Stomach (tissue), 9 donors: Measurements from ENCODE around the gene CPVL. TPM values are rescaled to one million over a fixed set of nuclear protein-coding genes. Genes with fewer than 3 reads are reported as not detected.

Experiments used
- DNase-seq, 2 donors: peaks; one replicate each; pipeline versions ENCODE4 v3.0.0 to v3.0.0-alpha.2; 2013 to 2019
- H3K27ac ChIP-seq, 5 donors: fragments of 200-600 bp in 4 of 5; sonication (generic) in 4 of 5; one replicate each; pipeline ENCODE4 v1.5.1; 2013 to 2019; ENCODE audit warnings: mild to moderate bottlenecking in 1 of 5, moderate library complexity in 1 of 5
- H3K27me3 ChIP-seq, 3 donors: fragments of 200-600 bp; sonication (generic); one replicate each; pipeline ENCODE4 v1.5.1; 2017 to 2019; ENCODE audit warnings: mixed run types in 1 of 3
- H3K36me3 ChIP-seq, 4 donors: fragments of 200-600 bp; sonication (generic); 1 replicate in 3 of 4; 2 replicates in 1 of 4; pipeline ENCODE4 v1.5.1; 2016 to 2019
- H3K4me1 ChIP-seq, 4 donors: fragments of 200-600 bp; sonication (generic); one replicate each; pipeline ENCODE4 v1.5.1; 2016 to 2019
- H3K4me3 ChIP-seq, 4 donors: fragments of 200-600 bp; sonication (generic) in 3 of 4; one replicate each; pipeline ENCODE4 v1.5.1; 2016 to 2019; ENCODE audit warnings: mild to moderate bottlenecking in 1 of 4
- H3K9me3 ChIP-seq, 4 donors: fragments of 200-600 bp; sonication (generic); one replicate each; pipeline ENCODE4 v1.5.1; 2016 to 2019
- CTCF ChIP-seq, 7 experiments: fragments of 450-650 bp in 4 of 7; fragments of 200-600 bp in 3 of 7; sonication (generic) in 3 of 7; IDR thresholded peaks; one replicate each; pipeline ENCODE4 v1.5.1; 2016 to 2019; ENCODE audit warnings: antibody characterized with exemption in 7 of 7, control low read depth in 2 of 7, mild to moderate bottlenecking in 1 of 7
- EP300 ChIP-seq: sonication (generic); formaldehyde crosslinking; IDR thresholded peaks from one replicate; pipeline ENCODE4 v1.6.1; 2017; ENCODE audit warnings: antibody characterized with exemption
- POLR2A ChIP-seq, 4 donors: fragments of 450-650 bp; IDR thresholded peaks; one replicate each; pipeline ENCODE4 v1.6.1; 2016; ENCODE audit warnings: antibody characterized with exemption in 4 of 4, control low read depth in 2 of 4, mild to moderate bottlenecking in 1 of 4, moderate library complexity in 1 of 4
- POLR2AphosphoS5 ChIP-seq, 3 donors: sonication (generic); formaldehyde crosslinking; IDR thresholded peaks; one replicate each; pipeline ENCODE4 v1.6.1; 2016; ENCODE audit warnings: antibody characterized with exemption in 3 of 3
- WGBS, 5 donors: extraction: QIAGEN DNeasy Blood & Tissue Kit in 3 of 5; methylation state at CpG; one replicate each; pipeline versions ENCODE4 v1.1.5 to v1.1.7; 2013 to 2018; 5-methylcytosine and 5-hydroxymethylcytosine counted together
- intact Hi-C: fragments of 100-400 bp; cut with DNase I; formaldehyde crosslinking; loops from one replicate; pipeline ENCODE4 v1.15.1; 2023; ENCODE audit warnings: low total_unique reads
- polyA plus RNA-seq, 3 donors: library from polyadenylated mRNA; stranded (reverse); fragments of 200-250 nt; gene quantifications; one replicate each; pipeline ENCODE4 v1.2.3, GENCODE V29; 2013
- total RNA-seq, 5 donors: library from RNA; depleted of rRNA; stranded (reverse); fragments of >200 nt; gene quantifications; one replicate each; pipeline versions ENCODE4 v1.1.0 to v1.2.3, GENCODE V29; 2014 to 2016
- donor health status: healthy with polysubstance abuse.
- donor health status: Bipolar disorder and iron deficiency.
- donor health status: healthy.

Gene CPVL
- total and polyA plus RNA-seq, 8 donors, result 4.1 to 24.3 (median 17.5) TPM; not detected in 3

- WGBS, 5 donors, result 70 to 78% (median 71%) methylated on average over 7 of the region's 7 CpGs
- TF ChIP-seq EP300 (no peak), POLR2AphosphoS5 (IDR thresholded peaks at IDR 0.05) (no peak), CTCF (IDR thresholded peaks at IDR 0.05) (no peak), POLR2A (IDR thresholded peaks at IDR 0.05) (no peak)
- intact Hi-C loops, result no loop called here
- peaks cover 0 to 35% (median 12%) of the 10 kb centered on the region in 3 donors for H3K27me3 ChIP-seq
- peaks cover 11 to 25% (median 20%) of the 10 kb centered on the region in 4 donors for H3K4me1 ChIP-seq
- no peak overlapping the region for H3K27ac ChIP-seq
- no peaks in the 10 kb centered on the region for H3K9me3 ChIP-seq
- DNase-seq, result peak in 1 of 2 donors; percentile 29
- H3K36me3 ChIP-seq, result no peaks in the 10 kb centered on the region
- H3K4me3 ChIP-seq, result no peak overlapping the region
These were observed 4.2 kb downstream of the CPVL start for GRCh38 chr7:29142021-29142727.

- H3K4me1 ChIP-seq, result peaks cover 0 to 13% (median 8%) of the 10 kb centered on the region in 4 donors
- intact Hi-C loops, result no loop called here
- peak in 1 of 2 donors; percentile 21 for DNase-seq
- no peaks in the 10 kb centered on the region for H3K36me3 ChIP-seq
- peaks cover 0 to 4% (median 2%) of the 10 kb centered on the region in 4 donors for H3K9me3 ChIP-seq
- TF ChIP-seq EP300 (no peak), POLR2A (IDR thresholded peaks at IDR 0.05) (no peak), CTCF (IDR thresholded peaks at IDR 0.05) (no peak), POLR2AphosphoS5 (IDR thresholded peaks at IDR 0.05) (no peak)
- 86 to 94% (median 88%) methylated on average over 7 of the region's 7 CpGs for WGBS, 5 donors
- no peak overlapping the region for H3K27ac ChIP-seq
- H3K27me3 ChIP-seq, result peaks cover 0 to 23% (median 5%) of the 10 kb centered on the region in 3 donors
- no peak overlapping the region for H3K4me3 ChIP-seq
These were observed 5.4 kb downstream of the CPVL start for GRCh38 chr7:29140873-29141468.

GRCh38 chr7:29139796-29140195 lies 6.5 kb downstream of the CPVL start:
- Histone ChIP-seq H3K27ac (no peak overlapping the region), H3K27me3 (peaks cover 0 to 14% (median 0%) of the 10 kb centered on the region in 3 donors), H3K36me3 (no peaks in the 10 kb centered on the region), H3K4me3 (no peak overlapping the region), H3K9me3 (peaks cover 0 to 8% (median 4%) of the 10 kb centered on the region in 4 donors), H3K4me1 (peaks cover 0 to 9% (median 3%) of the 10 kb centered on the region in 4 donors)
- intact Hi-C loops, result no loop called here
- no peak for TF ChIP-seq POLR2A (IDR thresholded peaks at IDR 0.05)
- no peak for DNase-seq
- WGBS, 5 donors, result 80 to 92% (median 90%) methylated on average over 4 of the region's 4 CpGs

- DNase-seq, result no peak
- no peak overlapping the region for H3K27ac ChIP-seq
- peaks cover 0 to 9% (median 0%) of the 10 kb centered on the region in 3 donors for H3K27me3 ChIP-seq
- no peak overlapping the region for H3K4me3 ChIP-seq
- no peak for TF ChIP-seq POLR2A (IDR thresholded peaks at IDR 0.05)
- TF ChIP-seq POLR2AphosphoS5 (IDR thresholded peaks at IDR 0.05), result no peak
- no peak for TF ChIP-seq EP300
- no peak for TF ChIP-seq CTCF (IDR thresholded peaks at IDR 0.05)
- 90 to 93% (median 92%) methylated on average over 2 of the region's 2 CpGs for WGBS, 5 donors
- H3K9me3 ChIP-seq, result peaks cover 0 to 8% (median 4%) of the 10 kb centered on the region in 4 donors
- intact Hi-C loops, result no loop called here
- no peaks in the 10 kb centered on the region for H3K36me3 ChIP-seq
- peaks cover 0 to 9% (median 3%) of the 10 kb centered on the region in 4 donors for H3K4me1 ChIP-seq
These were observed 7.1 kb downstream of the CPVL start for GRCh38 chr7:29139191-29139590.
